Ovary (tissue), 9 donors: ENCODE measurements around the gene SOX18. TPM values are rescaled to one million over a fixed set of nuclear protein-coding genes. Genes with fewer than 3 reads are reported as not detected.

Source experiments
- DNase-seq, 5 donors: peaks; one replicate each; pipeline ENCODE4 v3.0.0-alpha.2; 2019 to 2020
- H3K27ac ChIP-seq, 2 donors: fragments of 200-600 bp; one replicate each; pipeline versions ENCODE4 v1.5.1 to v1.8.0; 2019 to 2022
- H3K27me3 ChIP-seq: fragments of 200-600 bp; one replicate; pipeline ENCODE4 v1.8.0; 2022
- H3K36me3 ChIP-seq: fragments of 200-600 bp; sonication (generic); one replicate; pipeline ENCODE4 v1.5.1; 2019
- H3K4me1 ChIP-seq: one replicate; pipeline ENCODE4 v1.8.1; 2013; ENCODE audit warnings: mild to moderate bottlenecking, moderate library complexity; ENCODE audit not compliant: insufficient read depth
- H3K4me3 ChIP-seq: fragments of 200-600 bp; sonication (generic); one replicate; pipeline ENCODE4 v1.5.1; 2017
- H3K9me3 ChIP-seq, 2 donors: fragments of 200-600 bp in 1 of 2; sonication (generic) in 1 of 2; one replicate each; pipeline versions ENCODE4 v1.5.1 to v1.8.1; 2013 to 2019; ENCODE audit warnings: mild to moderate bottlenecking in 1 of 2, moderate library complexity in 1 of 2
- EP300 ChIP-seq: sonication (generic); formaldehyde crosslinking; IDR thresholded peaks from one replicate; pipeline ENCODE4 v1.6.1; 2017; ENCODE audit warnings: antibody characterized with exemption
- POLR2A ChIP-seq: fragments of 450-650 bp; IDR thresholded peaks from one replicate; pipeline ENCODE4 v1.6.1; 2017; ENCODE audit warnings: antibody characterized with exemption, mild to moderate bottlenecking, moderate library complexity
- WGBS, 3 donors: extraction: QIAGEN DNeasy Blood & Tissue Kit in 1 of 3; methylation state at CpG; one replicate each; pipeline versions ENCODE4 v1.1.5 to v1.1.7; 2013 to 2017; 5-methylcytosine and 5-hydroxymethylcytosine counted together
- intact Hi-C, 4 donors: fragments of 100-400 bp; cut with DNase I; formaldehyde crosslinking; loops; one replicate each; pipeline versions ENCODE4 v1.11.0 to v1.15.1; 2022 to 2023
- microRNA-seq, 3 donors: library from miRNA; unstranded; fragments of <30 nt; microRNA quantifications; one replicate each; pipeline versions ENCODE4 to v1.2.0, GENCODE V29; 2019 to 2020
- polyA plus RNA-seq, 2 donors: library from polyadenylated mRNA; stranded (reverse); fragments of 200-250 nt in 1 of 2; fragments of 350-450 nt in 1 of 2; fragmentation: Illumina TruSeq in 1 of 2; extraction: RNeasy Lipid Tissue Mini Kit (QIAGEN cat#74804) in 1 of 2; gene quantifications; one replicate each; pipeline ENCODE4 v1.2.3, GENCODE V29; 2013 to 2014
- small RNA-seq: library from RNA; depleted of rRNA; stranded (forward); fragments of <200 nt; gene quantifications from one replicate; pipeline ENCODE3, GENCODE V24; 2016
- total RNA-seq, 7 donors: library from RNA; depleted of rRNA in 2 of 7; stranded (reverse); fragments of >200 nt in 2 of 7; fragmentation: NEBNext Ultra II Directional in 3 of 7; extraction: Animal tissue kit (Norgen Biotek cat#: 25700) in 3 of 7; gene quantifications; one replicate each; pipeline versions ENCODE4 v1.1.0 to v1.2.4, GENCODE V29; 2016 to 2023
- TF ChIP-seq, protein P1 (sequence below), 3 donors: fragments of 450-650 bp in 2 of 3; fragments of 200-600 bp in 1 of 3; IDR thresholded peaks; one replicate each; pipeline versions ENCODE4 v1.5.1 to v1.8.0; 2016 to 2022; ENCODE audit warnings: antibody characterized with exemption in 3 of 3, mild to moderate bottlenecking in 1 of 3
- donor health status: DM: no; HTN: no; CAD: no; lungs with moderate emphysema.
- donor health status: DM: no; HTN: no; CAD: no.
- donor health status: Bipolar disorder and iron deficiency.
- donor health status: DM: yes; HTN: yes; CAD: no.
- donor health status: DM: no; HTN: no; CAD: no.
- donor health status: DM: yes; HTN: yes; CAD: no.

SOX18 gene
- total and polyA plus RNA-seq, 9 donors: 2.0 to 63.8 (median 12.8) TPM

DNA sequence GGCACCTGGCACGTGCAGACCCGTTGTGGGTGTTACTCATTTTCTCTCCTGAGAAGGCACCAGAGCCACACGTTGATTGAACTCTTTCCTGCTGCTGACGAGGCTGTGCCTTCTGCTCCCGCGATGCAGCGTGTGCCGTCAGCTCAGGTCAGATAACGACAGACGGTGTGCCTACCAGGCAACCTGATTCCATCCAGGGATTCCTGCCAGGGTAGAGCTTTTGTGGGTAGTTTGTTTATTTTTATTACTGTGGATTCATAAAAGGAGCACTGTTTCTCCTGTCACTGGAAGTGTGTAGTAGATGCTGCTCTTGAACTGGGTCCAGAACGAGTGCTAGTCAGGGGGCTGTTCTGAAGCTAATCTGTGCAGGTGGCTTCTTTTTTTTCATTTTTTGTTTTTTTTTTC lies 47.8 kb downstream of the SOX18 start:
- no peaks in the 10 kb centered on the region for H3K27me3 ChIP-seq
- no peaks in the 10 kb centered on the region for H3K36me3 ChIP-seq
- WGBS, 3 donors: 59 to 74% (median 68%) methylated on average over 11 of the region's 11 CpGs
- H3K9me3 ChIP-seq: no peaks in the 10 kb centered on the region
- intact Hi-C loops: no loop called here
- H3K4me1 ChIP-seq: no peaks in the 10 kb centered on the region
- TF ChIP-seq, protein P1, sequence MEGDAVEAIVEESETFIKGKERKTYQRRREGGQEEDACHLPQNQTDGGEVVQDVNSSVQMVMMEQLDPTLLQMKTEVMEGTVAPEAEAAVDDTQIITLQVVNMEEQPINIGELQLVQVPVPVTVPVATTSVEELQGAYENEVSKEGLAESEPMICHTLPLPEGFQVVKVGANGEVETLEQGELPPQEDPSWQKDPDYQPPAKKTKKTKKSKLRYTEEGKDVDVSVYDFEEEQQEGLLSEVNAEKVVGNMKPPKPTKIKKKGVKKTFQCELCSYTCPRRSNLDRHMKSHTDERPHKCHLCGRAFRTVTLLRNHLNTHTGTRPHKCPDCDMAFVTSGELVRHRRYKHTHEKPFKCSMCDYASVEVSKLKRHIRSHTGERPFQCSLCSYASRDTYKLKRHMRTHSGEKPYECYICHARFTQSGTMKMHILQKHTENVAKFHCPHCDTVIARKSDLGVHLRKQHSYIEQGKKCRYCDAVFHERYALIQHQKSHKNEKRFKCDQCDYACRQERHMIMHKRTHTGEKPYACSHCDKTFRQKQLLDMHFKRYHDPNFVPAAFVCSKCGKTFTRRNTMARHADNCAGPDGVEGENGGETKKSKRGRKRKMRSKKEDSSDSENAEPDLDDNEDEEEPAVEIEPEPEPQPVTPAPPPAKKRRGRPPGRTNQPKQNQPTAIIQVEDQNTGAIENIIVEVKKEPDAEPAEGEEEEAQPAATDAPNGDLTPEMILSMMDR (IDR thresholded peaks at IDR 0.05): no peak
- no peak for TF ChIP-seq EP300
- no peak for TF ChIP-seq POLR2A
- H3K4me3 ChIP-seq: no peak overlapping the region
- no peak overlapping the region for H3K27ac ChIP-seq
- no peak for DNase-seq

DNA sequence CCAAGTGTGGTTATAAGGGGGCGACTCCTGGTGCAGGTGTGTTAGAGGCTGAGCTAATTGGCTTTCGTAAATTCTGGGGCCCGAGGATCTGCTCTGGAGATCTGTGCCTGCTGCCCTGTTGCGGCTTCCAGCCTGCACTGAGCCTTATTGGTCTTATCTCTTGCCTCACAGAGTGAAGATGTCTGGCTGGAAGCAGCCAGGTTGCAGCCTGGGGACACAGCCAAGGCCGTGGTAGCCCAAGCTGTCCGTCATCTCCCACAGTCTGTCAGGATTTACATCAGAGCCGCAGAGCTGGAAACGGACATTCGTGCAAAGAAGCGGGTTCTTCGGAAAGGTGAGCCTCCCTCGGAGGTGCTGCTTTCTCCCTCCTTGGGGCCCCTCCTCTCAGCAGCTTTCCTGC lies 48.5 kb downstream of the SOX18 start:
- Histone ChIP-seq H3K4me1 (no peaks in the 10 kb centered on the region), H3K9me3 (no peaks in the 10 kb centered on the region), H3K36me3 (no peaks in the 10 kb centered on the region), H3K4me3 (no peak overlapping the region), H3K27me3 (no peaks in the 10 kb centered on the region), H3K27ac (no peak overlapping the region)
- TF ChIP-seq, protein P1 (IDR thresholded peaks at IDR 0.05): no peak
- no peak for TF ChIP-seq POLR2A
- no peak for TF ChIP-seq EP300
- WGBS, 3 donors: 79 to 81% (median 80%) methylated on average over 12 of the region's 12 CpGs
- intact Hi-C loops: no loop called here
- no peak for DNase-seq

Small RNA genes within 50 kb of the gene (microRNA-seq; reads per million reads assigned to microRNA genes)
- 0 reads per million in 3 donors for gene MIR6813

Small RNA genes within 50 kb of the gene (small RNA-seq; reads per million reads assigned to genes)
- gene AL355803.1 (not detected), gene MIR6813 (not detected)

Other genes starting within 250 kb of the SOX18 start
- gene ZBTB46, start 218.4 kb downstream of the SOX18 start, total RNA-seq: 10 to 100 TPM; 11.4 to 55.1 (median 35.2) TPM
- gene ZBTB46, start 218.4 kb downstream of the SOX18 start, polyA plus RNA-seq: 10 to 100 TPM in 1 of 2 donors, 1 to 10 TPM in 1; 4.1 to 12.2 TPM
- gene ABHD16B, start 188.1 kb downstream of the SOX18 start, total RNA-seq: not detected
- gene ABHD16B, start 188.1 kb downstream of the SOX18 start, polyA plus RNA-seq: under 1 TPM in 1 of 2 donors, not detected in 1; 0.57 TPM
- 10 to 100 TPM; 51.5 to 78.0 (median 68.8) TPM for gene TPD52L2, start 184.4 kb downstream of the SOX18 start, total RNA-seq
- gene TPD52L2, start 184.4 kb downstream of the SOX18 start, polyA plus RNA-seq: 10 to 100 TPM; 73.3 to 78.9 TPM
- gene DNAJC5, start 154.5 kb downstream of the SOX18 start, total RNA-seq: 10 to 100 TPM; 12.4 to 32.8 (median 26.5) TPM
- 10 to 100 TPM; 11.1 to 12.3 TPM for gene DNAJC5, start 154.5 kb downstream of the SOX18 start, polyA plus RNA-seq
- gene UCKL1, start 93.2 kb downstream of the SOX18 start, total RNA-seq: 10 to 100 TPM; 32.0 to 58.6 (median 47.0) TPM
- 10 to 100 TPM in 1 of 2 donors, 1 to 10 TPM in 1; 6.6 to 54.4 TPM for gene UCKL1, start 93.2 kb downstream of the SOX18 start, polyA plus RNA-seq
- gene ZNF512B, start 79.7 kb downstream of the SOX18 start, total RNA-seq: 10 to 100 TPM in 5 of 7 donors, 1 to 10 TPM in 2; 6.3 to 24.7 (median 22.3) TPM
- gene ZNF512B, start 79.7 kb downstream of the SOX18 start, polyA plus RNA-seq: 10 to 100 TPM in 1 of 2 donors, 1 to 10 TPM in 1; 2.5 to 14.0 TPM
- 1 to 10 TPM in 2 of 7 donors, under 1 TPM in 5; 0.20 to 3.1 (median 0.65) TPM for gene SAMD10, start 70.0 kb downstream of the SOX18 start, total RNA-seq
- under 1 TPM; 0.27 to 0.50 TPM for gene SAMD10, start 70.0 kb downstream of the SOX18 start, polyA plus RNA-seq
- 10 to 100 TPM; 46.5 to 84.9 (median 73.4) TPM for gene PRPF6, start 68.5 kb downstream of the SOX18 start, total RNA-seq
- gene PRPF6, start 68.5 kb downstream of the SOX18 start, polyA plus RNA-seq: 10 to 100 TPM; 60.0 to 61.6 TPM
- 1 to 10 TPM in 6 of 7 donors, under 1 TPM in 1; 0.60 to 2.8 (median 1.8) TPM for gene C20orf204, start 13.5 kb downstream of the SOX18 start, total RNA-seq
- gene C20orf204, start 13.5 kb downstream of the SOX18 start, polyA plus RNA-seq: under 1 TPM; 0.20 to 0.61 TPM
- 10 to 100 TPM; 41.0 to 93.5 (median 71.9) TPM for gene TCEA2, start 13.6 kb upstream of the SOX18 start, total RNA-seq
- 10 to 100 TPM; 20.0 to 78.4 TPM for gene TCEA2, start 13.6 kb upstream of the SOX18 start, polyA plus RNA-seq
- gene RGS19, start 29.9 kb upstream of the SOX18 start, total RNA-seq: 1 to 10 TPM; 3.3 to 7.6 (median 4.6) TPM
- gene RGS19, start 29.9 kb upstream of the SOX18 start, polyA plus RNA-seq: 1 to 10 TPM; 2.1 to 4.5 TPM
- gene OPRL1, start 30.4 kb upstream of the SOX18 start, total RNA-seq: under 1 TPM; 0.12 to 0.80 (median 0.43) TPM
- under 1 TPM; 0.25 to 0.62 TPM for gene OPRL1, start 30.4 kb upstream of the SOX18 start, polyA plus RNA-seq
- 10 to 100 TPM in 1 of 7 donors, not detected in 6; 10.5 TPM for gene LKAAEAR1, start 34.8 kb upstream of the SOX18 start, total RNA-seq
- gene LKAAEAR1, start 34.8 kb upstream of the SOX18 start, polyA plus RNA-seq: not detected
- not detected for gene NPBWR2, start 57.9 kb upstream of the SOX18 start, total RNA-seq
- not detected for gene NPBWR2, start 57.9 kb upstream of the SOX18 start, polyA plus RNA-seq
- gene MYT1, start 114.8 kb upstream of the SOX18 start, total RNA-seq: under 1 TPM; 0.05 to 0.25 (median 0.15) TPM
- under 1 TPM in 1 of 2 donors, not detected in 1; 0.07 TPM for gene MYT1, start 114.8 kb upstream of the SOX18 start, polyA plus RNA-seq
- gene PCMTD2, start 206.1 kb upstream of the SOX18 start, total RNA-seq: 10 to 100 TPM; 32.0 to 96.3 (median 79.0) TPM
- 10 to 100 TPM; 58.8 to 66.0 TPM for gene PCMTD2, start 206.1 kb upstream of the SOX18 start, polyA plus RNA-seq